ENCODE data around the gene GDPD1.

- TF ChIP-seq EZH2 (IDR thresholded peaks at IDR 0.05; ENCODE audit: borderline replicate concordance, insufficient read depth, low read length, poor library complexity, severe bottlenecking) (no peak), TAF1 (IDR thresholded peaks at IDR 0.05; ENCODE audit: low read depth) (no peak), RAD21 (conservative IDR thresholded peaks at IDR 0.05) (no peak), SMC3 (conservative IDR thresholded peaks at IDR 0.05; ENCODE audit: poor library complexity) (no peak), POLR2AphosphoS5 (IDR thresholded peaks at IDR 0.05) (no peak), EP300 (conservative IDR thresholded peaks at IDR 0.05; ENCODE audit: poor library complexity, severe bottlenecking) (no peak)
- TF ChIP-seq, protein P1, sequence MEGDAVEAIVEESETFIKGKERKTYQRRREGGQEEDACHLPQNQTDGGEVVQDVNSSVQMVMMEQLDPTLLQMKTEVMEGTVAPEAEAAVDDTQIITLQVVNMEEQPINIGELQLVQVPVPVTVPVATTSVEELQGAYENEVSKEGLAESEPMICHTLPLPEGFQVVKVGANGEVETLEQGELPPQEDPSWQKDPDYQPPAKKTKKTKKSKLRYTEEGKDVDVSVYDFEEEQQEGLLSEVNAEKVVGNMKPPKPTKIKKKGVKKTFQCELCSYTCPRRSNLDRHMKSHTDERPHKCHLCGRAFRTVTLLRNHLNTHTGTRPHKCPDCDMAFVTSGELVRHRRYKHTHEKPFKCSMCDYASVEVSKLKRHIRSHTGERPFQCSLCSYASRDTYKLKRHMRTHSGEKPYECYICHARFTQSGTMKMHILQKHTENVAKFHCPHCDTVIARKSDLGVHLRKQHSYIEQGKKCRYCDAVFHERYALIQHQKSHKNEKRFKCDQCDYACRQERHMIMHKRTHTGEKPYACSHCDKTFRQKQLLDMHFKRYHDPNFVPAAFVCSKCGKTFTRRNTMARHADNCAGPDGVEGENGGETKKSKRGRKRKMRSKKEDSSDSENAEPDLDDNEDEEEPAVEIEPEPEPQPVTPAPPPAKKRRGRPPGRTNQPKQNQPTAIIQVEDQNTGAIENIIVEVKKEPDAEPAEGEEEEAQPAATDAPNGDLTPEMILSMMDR (IDR thresholded peaks at IDR 0.05; ENCODE audit: poor library complexity, severe bottlenecking) = no peak
- TF ChIP-seq, protein P2, sequence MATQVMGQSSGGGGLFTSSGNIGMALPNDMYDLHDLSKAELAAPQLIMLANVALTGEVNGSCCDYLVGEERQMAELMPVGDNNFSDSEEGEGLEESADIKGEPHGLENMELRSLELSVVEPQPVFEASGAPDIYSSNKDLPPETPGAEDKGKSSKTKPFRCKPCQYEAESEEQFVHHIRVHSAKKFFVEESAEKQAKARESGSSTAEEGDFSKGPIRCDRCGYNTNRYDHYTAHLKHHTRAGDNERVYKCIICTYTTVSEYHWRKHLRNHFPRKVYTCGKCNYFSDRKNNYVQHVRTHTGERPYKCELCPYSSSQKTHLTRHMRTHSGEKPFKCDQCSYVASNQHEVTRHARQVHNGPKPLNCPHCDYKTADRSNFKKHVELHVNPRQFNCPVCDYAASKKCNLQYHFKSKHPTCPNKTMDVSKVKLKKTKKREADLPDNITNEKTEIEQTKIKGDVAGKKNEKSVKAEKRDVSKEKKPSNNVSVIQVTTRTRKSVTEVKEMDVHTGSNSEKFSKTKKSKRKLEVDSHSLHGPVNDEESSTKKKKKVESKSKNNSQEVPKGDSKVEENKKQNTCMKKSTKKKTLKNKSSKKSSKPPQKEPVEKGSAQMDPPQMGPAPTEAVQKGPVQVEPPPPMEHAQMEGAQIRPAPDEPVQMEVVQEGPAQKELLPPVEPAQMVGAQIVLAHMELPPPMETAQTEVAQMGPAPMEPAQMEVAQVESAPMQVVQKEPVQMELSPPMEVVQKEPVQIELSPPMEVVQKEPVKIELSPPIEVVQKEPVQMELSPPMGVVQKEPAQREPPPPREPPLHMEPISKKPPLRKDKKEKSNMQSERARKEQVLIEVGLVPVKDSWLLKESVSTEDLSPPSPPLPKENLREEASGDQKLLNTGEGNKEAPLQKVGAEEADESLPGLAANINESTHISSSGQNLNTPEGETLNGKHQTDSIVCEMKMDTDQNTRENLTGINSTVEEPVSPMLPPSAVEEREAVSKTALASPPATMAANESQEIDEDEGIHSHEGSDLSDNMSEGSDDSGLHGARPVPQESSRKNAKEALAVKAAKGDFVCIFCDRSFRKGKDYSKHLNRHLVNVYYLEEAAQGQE (IDR thresholded peaks at IDR 0.05; ENCODE audit: borderline replicate concordance) = no peak
Observed at GRCh38 chr17:59230764-59231163, 10.5 kb downstream of the GDPD1 start.

All from neural cell (in vitro differentiated cells).